GM12878 (cell line): ENCODE results near the gene KMO. TPM values are rescaled to one million over a fixed set of nuclear protein-coding genes. Genes with fewer than 3 reads are reported as not detected.
A peak's percentile ranks its signal among the peaks of the same experiment; 100 is the strongest.

Experiments
- ATF2 ChIP-seq: IDR thresholded peaks from 2 replicates; pipeline ENCODE4 v1.6.1; 2012; ENCODE audit warnings: low read length, inconsistent platforms
- CBX3 ChIP-seq: fragments of 200-600 bp; sonication (generic); IDR thresholded peaks from 2 replicates; pipeline ENCODE4 v1.6.1; 2016; ENCODE audit warnings: low read depth, borderline replicate concordance
- CHD4 ChIP-seq: fragments of 200-600 bp; sonication (generic); IDR thresholded peaks from 2 replicates; pipeline ENCODE4 v1.6.1; 2016; ENCODE audit warnings: mild to moderate bottlenecking
- FOXK2 ChIP-seq: fragments of 450-650 bp; IDR thresholded peaks from 2 replicates; pipeline ENCODE4 v1.6.1; 2017; ENCODE audit warnings: mild to moderate bottlenecking, moderate library complexity
- HDGF ChIP-seq: fragments of 450-650 bp; IDR thresholded peaks from 2 replicates; pipeline ENCODE4 v1.6.1; 2016; ENCODE audit warnings: antibody characterized with exemption
- HSF1 ChIP-seq: fragments of 150-350 bp; IDR thresholded peaks from 2 replicates; pipeline ENCODE4 v1.6.1; 2014; ENCODE audit warnings: mild to moderate bottlenecking, low read depth, low read length
- IKZF1 ChIP-seq: fragments of 450-650 bp; conservative IDR thresholded peaks from 2 replicates; pipeline ENCODE4 v1.6.1; 2017; ENCODE audit warnings: antibody characterized with exemption, mild to moderate bottlenecking
- JUNB ChIP-seq: IDR thresholded peaks from 2 replicates; pipeline ENCODE4 v1.6.1; 2016; ENCODE audit warnings: antibody characterized with exemption, mild to moderate bottlenecking
- KDM1A ChIP-seq: fragments of 200-600 bp; sonication (generic); IDR thresholded peaks from 2 replicates; pipeline ENCODE4 v1.6.1; 2016; ENCODE audit warnings: borderline replicate concordance
- MTA2 ChIP-seq: fragments of 450-650 bp; IDR thresholded peaks from 2 replicates; pipeline ENCODE4 v1.6.1; 2016; ENCODE audit warnings: low read depth, mild to moderate bottlenecking, moderate library complexity
- NFIC ChIP-seq: IDR thresholded peaks from 2 replicates; pipeline ENCODE4 v1.6.1; 2012; ENCODE audit warnings: low read depth, mild to moderate bottlenecking, inconsistent platforms, low read length, moderate library complexity
- NFXL1 ChIP-seq: fragments of 450-650 bp; IDR thresholded peaks from 2 replicates; pipeline ENCODE4 v1.6.1; 2017; ENCODE audit warnings: antibody characterized with exemption, mild to moderate bottlenecking, borderline replicate concordance
- NFYB ChIP-seq: IDR thresholded peaks from 2 replicates; pipeline ENCODE4 v1.6.1; 2011; ENCODE audit warnings: low read depth, mild to moderate bottlenecking, low read length, improper control_type of control experiment, moderate library complexity; ENCODE audit not compliant: insufficient read depth
- NR2C1 ChIP-seq: fragments of 450-650 bp; IDR thresholded peaks from 2 replicates; pipeline ENCODE4 v1.6.1; 2017; ENCODE audit warnings: antibody characterized with exemption, mild to moderate bottlenecking, moderate library complexity
- NR2F1 ChIP-seq: fragments of 450-650 bp; conservative IDR thresholded peaks from 2 replicates; pipeline ENCODE4 v1.6.1; 2017; ENCODE audit warnings: mild to moderate bottlenecking
- PKNOX1 ChIP-seq: fragments of 450-650 bp; IDR thresholded peaks from 2 replicates; pipeline ENCODE4 v1.6.1; 2016; ENCODE audit warnings: mild to moderate bottlenecking
- POLR2AphosphoS2 ChIP-seq: IDR thresholded peaks from 2 replicates; pipeline ENCODE4 v1.6.1; 2011; ENCODE audit warnings: low read depth, mild to moderate bottlenecking, low read length, improper control_type of control experiment, moderate library complexity
- RAD51 ChIP-seq: fragments of 450-650 bp; IDR thresholded peaks from 2 replicates; pipeline ENCODE4 v1.6.1; 2016; ENCODE audit warnings: moderate library complexity, mild to moderate bottlenecking, inconsistent platforms
- RELA ChIP-seq: fragments of 450-650 bp; IDR thresholded peaks from 2 replicates; pipeline ENCODE4 v1.8.0; 2014; ENCODE audit warnings: borderline replicate concordance; ENCODE audit not compliant: partially characterized antibody
- SIN3A ChIP-seq: IDR thresholded peaks from 2 replicates; pipeline ENCODE4 v1.6.1; 2012; ENCODE audit warnings: low read depth, low read length, improper control_type of control experiment
- SIX5 ChIP-seq: IDR thresholded peaks from 2 replicates; pipeline ENCODE4 v1.6.1; 2011; ENCODE audit warnings: mild to moderate bottlenecking, low read depth, low read length, moderate library complexity; ENCODE audit not compliant: severe bottlenecking
- SMC3 ChIP-seq: IDR thresholded peaks from 2 replicates; pipeline ENCODE4 v1.6.1; 2011; ENCODE audit warnings: low read length, improper control_type of control experiment, borderline replicate concordance
- SRF ChIP-seq, 2 experiments: IDR thresholded peaks; 2 replicates each; pipeline ENCODE4 v1.6.1; 2011; ENCODE audit warnings: low read depth in 2 of 2, low read length in 2 of 2, mild to moderate bottlenecking in 1 of 2, moderate library complexity in 1 of 2
- STAT3 ChIP-seq: IDR thresholded peaks from 2 replicates; pipeline ENCODE4 v1.6.1; 2011; ENCODE audit warnings: low read depth, low read length, improper control_type of control experiment
- TBL1XR1 ChIP-seq: IDR thresholded peaks from 2 replicates; pipeline ENCODE4 v1.6.1; 2012; ENCODE audit warnings: low read depth, low read length, improper control_type of control experiment
- TCF12 ChIP-seq: IDR thresholded peaks from 2 replicates; pipeline ENCODE4 v1.6.1; 2011; ENCODE audit warnings: low read depth, mild to moderate bottlenecking, low read length
- TCF3 ChIP-seq: IDR thresholded peaks from 2 replicates; pipeline ENCODE4 v1.6.1; 2012; ENCODE audit warnings: low read depth, mild to moderate bottlenecking, low read length, borderline replicate concordance; ENCODE audit not compliant: insufficient read depth
- USF2 ChIP-seq: IDR thresholded peaks from 2 replicates; pipeline ENCODE4 v1.6.1; 2011; ENCODE audit warnings: low read depth, low read length, improper control_type of control experiment, borderline replicate concordance
- ZNF217 ChIP-seq: fragments of 450-650 bp; IDR thresholded peaks from 2 replicates; pipeline ENCODE4 v1.6.1; 2017; ENCODE audit warnings: antibody characterized with exemption, mild to moderate bottlenecking
- ZSCAN29 ChIP-seq: fragments of 450-650 bp; IDR thresholded peaks from 2 replicates; pipeline ENCODE4 v1.6.1; 2017; ENCODE audit warnings: mild to moderate bottlenecking, moderate library complexity
- polyA plus RNA-seq, 11 experiments: library from polyadenylated mRNA; depleted of rRNA in 4 of 11; unstranded in 6 of 11; stranded (reverse) in 5 of 11; fragments of >200 nt; fragmentation: Nextera tagmentation in 4 of 11; fragmentation: Illumina TruSeq in 1 of 11; extraction: Ambion mirVana in 4 of 11; extraction: Trizol in 1 of 11; gene quantifications; 1 replicate in 1 of 11; 2 replicates in 10 of 11; pipeline versions ENCODE4 v1.2.1 to v1.2.3, GENCODE V29; 2011 to 2016; ENCODE audit warnings: inconsistent platforms in 2 of 11, missing spikeins in 2 of 11, low read depth in 1 of 11
- total RNA-seq, 4 experiments: library from RNA; depleted of rRNA in 3 of 4; stranded (reverse); fragments of >200 nt in 3 of 4; fragmentation: Illumina TruSeq in 1 of 4; extraction: Trizol in 1 of 4; gene quantifications; 2 replicates each; pipeline versions ENCODE4 v1.2.1 to v1.2.3, GENCODE V29; 2013 to 2021

KMO gene
- total and polyA plus RNA-seq, 10 of the 15 experiments (the other 5 are each of a cell fraction or from before 2014, with no cell fraction given) = 0.68 to 5.9 (median 1.5) TPM

- TF ChIP-seq USF2 = no peak
- TF ChIP-seq TCF12 = no peak
- TF ChIP-seq NFIC = no peak
- no peak for TF ChIP-seq ZSCAN29
- peak; percentile 91 for TF ChIP-seq NFYB
- TF ChIP-seq HSF1 = no peak
- no peak for TF ChIP-seq KDM1A
- no peak for TF ChIP-seq POLR2AphosphoS2
- no peak for TF ChIP-seq FOXK2
- no peak for TF ChIP-seq NR2C1
- TF ChIP-seq ZNF217 = no peak
- TF ChIP-seq MTA2 = no peak
- peak; percentile 76 for TF ChIP-seq IKZF1
- TF ChIP-seq ATF2 = no peak
- TF ChIP-seq CBX3 = no peak
- peak; percentile 42 for TF ChIP-seq RELA
- TF ChIP-seq NR2F1 = peak; percentile 73
- TF ChIP-seq CHD4 = no peak
- no peak for TF ChIP-seq RAD51
- TF ChIP-seq JUNB = no peak
- no peak for TF ChIP-seq STAT3
- TF ChIP-seq SIN3A = peak; percentile 39; the same call in 1 of the 2 replicates
- no peak for TF ChIP-seq SIX5
- TF ChIP-seq SMC3 = no peak
- no peak for TF ChIP-seq TCF3
- TF ChIP-seq TBL1XR1 = no peak
- no peak for TF ChIP-seq SRF (IDR thresholded peaks at IDR 0.05; ENCODE audit: low read depth in 2 of 2, low read length in 2 of 2)
- TF ChIP-seq HDGF = no peak
- TF ChIP-seq PKNOX1 = peak; percentile 87
- TF ChIP-seq NFXL1 = no peak
These were observed 12.7 kb upstream of the KMO start, which contains the start of gene FH (continued) for GRCh38 chr1:241519308-241520079.
